GM19438 (cell line): ENCODE results near the gene HOXA11.

ENCODE experiments used
- ATAC-seq: cut with Tn5 transposase; IDR thresholded peaks from one replicate; pipeline ENCODE4 v1.9.1; 2021; ENCODE audit warnings: low read depth; ENCODE audit not compliant: unreplicated experiment

HOXA11 gene

GRCh38 chr7:27182285-27182841, 2.7 kb downstream of the HOXA11 start:
- ATAC-seq, result no peak

GRCh38 chr7:27181795-27182275, 3.2 kb downstream of the HOXA11 start:
- no peak for ATAC-seq

DNA sequence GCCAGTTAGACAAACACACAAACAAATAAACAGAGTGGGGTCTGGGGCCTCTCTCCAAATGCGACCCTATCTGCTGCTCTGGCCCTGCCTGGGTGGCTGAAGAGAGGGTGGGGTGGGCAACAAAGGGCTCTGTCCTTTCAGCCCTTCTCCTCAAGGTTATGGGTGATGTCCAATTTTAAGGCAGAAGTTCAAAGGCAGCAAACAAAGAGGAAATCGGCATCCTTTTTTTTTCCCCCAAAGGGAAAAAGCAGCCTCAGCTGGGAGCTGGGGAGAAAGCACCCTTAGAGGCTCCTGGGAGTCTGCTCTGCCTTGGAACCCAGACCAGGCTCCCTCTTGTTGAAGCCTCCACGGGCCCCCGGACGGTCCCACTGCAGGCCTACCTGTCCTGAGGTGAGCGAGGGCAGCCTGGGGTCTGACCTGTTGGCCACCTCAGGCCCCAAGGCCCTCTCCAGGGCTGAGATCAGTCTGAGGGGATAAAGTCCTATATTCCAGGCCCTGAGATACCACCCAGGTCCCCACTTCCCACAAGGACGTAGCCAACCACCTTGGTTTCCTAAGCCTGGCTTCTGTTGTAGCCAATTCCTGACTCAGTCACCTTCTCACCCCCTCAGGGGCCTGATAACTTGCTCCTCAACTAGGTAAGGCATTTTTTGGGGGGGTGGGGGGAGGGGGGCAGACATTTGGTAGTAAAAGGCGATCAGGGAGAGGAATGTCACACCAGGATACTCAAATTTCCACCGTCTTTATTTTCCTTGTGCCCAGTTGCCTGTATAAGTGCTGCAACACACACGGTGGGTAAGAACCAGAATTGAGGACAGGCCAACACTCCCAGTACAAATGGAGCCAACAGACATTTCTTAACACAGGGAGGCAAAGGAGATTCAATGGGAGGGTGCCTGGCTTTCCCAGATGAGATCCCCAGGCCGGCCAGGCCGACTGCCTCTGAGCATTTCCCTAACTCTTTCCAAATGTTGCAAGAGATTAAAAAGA, 4.3 kb downstream of the HOXA11 start:
- no peak for ATAC-seq

DNA sequence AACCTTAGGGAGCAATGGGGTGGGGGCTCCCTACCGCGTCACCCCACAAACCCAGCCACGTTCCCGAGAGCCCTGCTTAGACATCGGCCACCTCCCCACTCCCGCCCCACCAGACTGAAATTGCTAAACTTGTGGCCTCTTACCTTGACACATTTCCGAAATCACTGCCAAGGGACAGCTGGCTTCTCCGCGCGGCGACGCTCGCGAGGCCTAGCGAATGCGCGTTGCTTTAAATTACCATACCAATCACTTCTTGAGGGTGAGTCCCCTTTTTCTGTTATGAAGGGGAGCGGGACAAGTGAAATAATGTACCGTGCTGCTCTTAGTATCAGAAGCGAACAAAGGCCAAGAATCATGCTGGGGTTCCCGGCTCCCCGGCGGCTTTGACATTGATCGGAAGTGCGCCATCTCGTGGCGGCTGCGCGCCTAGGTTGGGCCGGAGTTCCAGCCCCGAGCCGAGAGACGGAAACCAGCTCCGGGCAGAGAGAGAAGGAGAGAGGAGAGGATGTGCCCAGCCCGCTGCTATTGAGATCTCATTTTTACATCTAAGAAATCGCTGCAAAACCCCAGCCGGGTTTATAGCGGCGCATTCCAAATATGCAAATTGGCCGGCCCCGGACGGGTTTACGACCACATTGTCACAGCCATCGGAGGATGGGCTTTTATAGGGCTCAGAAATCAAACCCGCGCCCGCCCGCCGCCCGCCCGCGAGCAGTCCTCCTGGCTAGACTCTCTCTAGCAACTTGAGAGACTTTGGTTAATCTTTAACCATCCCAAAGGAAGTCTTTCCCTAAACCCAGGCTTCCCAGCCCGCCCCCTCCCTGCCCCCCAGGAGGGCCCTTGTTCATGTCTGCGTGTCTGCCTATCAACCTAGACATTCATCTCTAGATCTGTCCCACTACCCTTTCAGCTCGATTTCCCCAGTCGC, 5.3 kb downstream of the HOXA11 start:
- no peak for ATAC-seq

DNA sequence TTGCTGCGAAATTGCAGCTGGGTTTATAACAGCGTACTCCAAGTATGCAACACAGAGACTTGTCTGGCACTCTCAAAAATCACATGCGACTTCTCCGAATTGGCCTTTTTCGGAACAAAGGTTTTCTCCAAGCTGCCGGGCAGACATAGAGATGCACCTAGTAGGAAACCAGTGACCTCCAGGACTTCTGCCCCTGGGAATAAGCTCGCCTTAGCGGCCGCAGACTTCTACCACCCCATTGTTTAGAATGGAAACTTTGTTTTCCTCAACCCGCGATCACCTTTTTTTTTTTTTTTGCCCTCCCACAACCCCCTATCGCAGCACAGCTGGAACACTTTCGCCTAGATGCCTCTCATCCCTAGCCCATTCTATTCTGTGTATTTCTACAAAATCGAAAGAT, 6.0 kb downstream of the HOXA11 start:
- no peak for ATAC-seq

- ATAC-seq, result no peak
Observed at GRCh38 chr7:27178366-27178765, 6.7 kb downstream of the HOXA11 start.

GRCh38 chr7:27177795-27178320, 7.2 kb downstream of the HOXA11 start:
- no peak for ATAC-seq

DNA sequence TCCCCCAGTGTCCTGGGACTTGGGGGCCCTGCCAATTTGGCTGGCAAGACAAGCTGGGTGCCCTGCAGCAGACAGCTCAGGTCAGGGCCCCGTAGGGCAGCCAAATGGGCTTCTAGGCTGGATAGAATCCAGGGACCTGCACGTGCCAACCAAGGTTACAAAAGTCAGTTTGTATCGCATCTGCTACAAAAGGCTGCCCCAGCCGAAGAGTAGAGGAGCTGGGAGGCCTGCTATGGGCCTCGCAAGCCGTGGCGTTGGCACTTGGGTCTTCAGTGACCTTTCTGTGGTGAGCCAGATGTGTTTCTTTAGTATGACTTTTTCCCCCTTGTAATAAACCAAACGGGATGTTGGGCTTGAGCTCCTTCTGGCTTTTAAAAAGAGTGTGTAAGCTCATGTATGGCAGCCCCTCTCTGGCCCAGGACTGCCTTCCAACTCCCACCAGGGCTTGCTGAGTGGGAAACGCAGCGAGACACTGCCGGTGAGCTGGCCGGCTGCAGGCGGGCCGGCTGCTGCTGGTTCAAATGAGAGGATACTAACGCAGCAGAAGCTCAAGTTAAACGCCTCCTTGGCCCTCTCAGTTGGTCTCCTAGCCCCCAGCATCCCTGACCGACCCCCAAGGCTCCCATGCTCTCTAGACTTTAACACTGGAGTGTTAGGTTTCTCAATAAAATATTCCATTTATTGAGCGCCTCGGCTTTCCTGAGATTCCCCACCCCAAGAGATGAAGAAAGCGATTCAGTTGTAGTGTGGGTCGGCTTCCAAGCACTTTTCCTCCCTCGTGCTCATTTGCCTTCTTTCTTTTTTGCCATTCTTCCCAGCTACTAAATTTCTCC, 7.9 kb downstream of the HOXA11 start:
- ATAC-seq, result no peak

GRCh38 chr7:27176524-27176845, 8.5 kb downstream of the HOXA11 start:
- ATAC-seq, result no peak

- no peak for ATAC-seq
Observed at GRCh38 chr7:27175626-27176523, 9.2 kb downstream of the HOXA11 start.

GRCh38 chr7:27174874-27175625, 10.0 kb downstream of the HOXA11 start:
- ATAC-seq, result no peak

DNA sequence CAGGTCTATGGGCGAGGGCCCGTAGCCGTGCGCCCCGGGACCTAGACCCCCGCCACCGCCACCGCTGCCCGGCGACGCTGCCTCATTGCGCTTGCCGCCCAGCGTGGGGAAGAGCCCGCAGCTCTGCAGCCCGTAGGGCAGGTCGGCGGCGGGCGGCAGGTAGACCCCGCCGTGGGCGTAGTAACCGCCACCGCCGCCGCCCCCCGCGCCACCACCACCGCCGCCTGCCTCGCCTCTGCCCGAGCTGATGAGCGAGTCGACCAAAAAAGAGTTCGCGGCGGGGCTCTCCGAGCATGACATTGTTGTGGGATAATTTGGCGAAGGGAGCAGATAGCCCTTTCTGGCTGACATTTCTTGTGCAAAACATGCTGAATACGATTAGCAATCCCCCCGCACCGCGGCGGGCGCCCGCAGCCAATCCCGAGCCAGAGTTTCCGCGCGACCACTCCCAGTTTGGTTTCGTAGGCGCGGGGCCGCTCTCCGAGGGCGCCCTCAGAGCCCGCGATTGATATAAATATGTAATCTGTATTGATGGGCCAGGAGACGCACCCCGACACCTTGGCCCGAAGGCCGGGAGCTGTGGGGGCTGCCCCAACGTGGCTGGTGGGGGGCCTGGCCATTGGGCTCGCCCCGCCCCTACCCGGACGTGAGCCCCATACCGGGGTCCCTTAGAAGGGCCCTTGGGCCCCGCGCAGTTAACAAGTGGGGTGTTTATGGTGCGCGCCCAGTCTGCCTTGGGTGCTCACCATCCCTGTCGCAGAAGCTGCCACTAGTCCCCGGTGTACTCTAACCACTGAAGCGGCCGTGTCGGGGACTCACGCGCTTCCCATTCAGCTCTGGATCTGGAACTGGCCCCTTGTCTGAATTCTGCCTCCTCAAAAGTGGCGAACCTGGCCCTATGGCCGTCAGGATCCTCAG, 10.8 kb downstream of the HOXA11 start, which contains the start of gene HOXA10:
HOXA10 (minus strand) TSS at position 365 of the 918 bp plus-strand sequence; CDS start at position 351, 14 bp downstream.
- no peak for ATAC-seq

- no peak for ATAC-seq
Observed at GRCh38 chr7:27173511-27173955, 11.5 kb downstream of the HOXA11 start.

- no peak for ATAC-seq
Observed at GRCh38 chr7:27172823-27173510, 12.1 kb downstream of the HOXA11 start.

DNA sequence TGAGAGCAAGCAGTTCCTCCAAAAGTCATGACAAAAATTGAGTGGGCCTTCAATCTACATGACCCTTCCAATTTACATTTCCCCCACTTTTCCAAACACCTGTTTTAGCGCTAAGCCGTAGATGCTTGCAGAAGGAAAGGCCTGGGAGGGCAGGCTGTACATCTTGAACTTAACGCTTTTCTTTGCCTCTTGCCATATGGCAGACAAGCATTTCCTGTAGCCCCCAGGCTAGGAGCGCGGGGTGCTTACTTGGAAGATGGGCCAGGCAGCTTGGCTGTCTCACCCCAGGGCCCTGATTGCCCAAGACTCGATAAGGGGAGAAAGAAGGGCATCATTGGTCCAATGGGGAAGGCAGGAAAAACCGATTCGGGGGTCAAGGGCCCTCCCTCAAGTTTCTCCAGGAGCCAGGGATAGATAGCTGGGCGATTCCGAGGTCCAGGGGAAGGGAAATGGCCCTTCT, 12.7 kb downstream of the HOXA11 start:
- ATAC-seq, result no peak

GRCh38 chr7:27171637-27172314, 13.3 kb downstream of the HOXA11 start:
- no peak for ATAC-seq
